CD4-positive, alpha-beta T cell treated with Interleukin-6 at 100 ng/mL for 8 hours (primary cell): ENCODE results near the gene SPRY1.
A peak's percentile ranks its signal among the peaks of the same experiment; 100 is the strongest.

Source experiments
- DNase-seq: peaks from one replicate; pipeline ENCODE4 v3.0.0-alpha.2; 2020; ENCODE audit warnings: mixed read lengths, low spot score

The SPRY1 gene

DNA sequence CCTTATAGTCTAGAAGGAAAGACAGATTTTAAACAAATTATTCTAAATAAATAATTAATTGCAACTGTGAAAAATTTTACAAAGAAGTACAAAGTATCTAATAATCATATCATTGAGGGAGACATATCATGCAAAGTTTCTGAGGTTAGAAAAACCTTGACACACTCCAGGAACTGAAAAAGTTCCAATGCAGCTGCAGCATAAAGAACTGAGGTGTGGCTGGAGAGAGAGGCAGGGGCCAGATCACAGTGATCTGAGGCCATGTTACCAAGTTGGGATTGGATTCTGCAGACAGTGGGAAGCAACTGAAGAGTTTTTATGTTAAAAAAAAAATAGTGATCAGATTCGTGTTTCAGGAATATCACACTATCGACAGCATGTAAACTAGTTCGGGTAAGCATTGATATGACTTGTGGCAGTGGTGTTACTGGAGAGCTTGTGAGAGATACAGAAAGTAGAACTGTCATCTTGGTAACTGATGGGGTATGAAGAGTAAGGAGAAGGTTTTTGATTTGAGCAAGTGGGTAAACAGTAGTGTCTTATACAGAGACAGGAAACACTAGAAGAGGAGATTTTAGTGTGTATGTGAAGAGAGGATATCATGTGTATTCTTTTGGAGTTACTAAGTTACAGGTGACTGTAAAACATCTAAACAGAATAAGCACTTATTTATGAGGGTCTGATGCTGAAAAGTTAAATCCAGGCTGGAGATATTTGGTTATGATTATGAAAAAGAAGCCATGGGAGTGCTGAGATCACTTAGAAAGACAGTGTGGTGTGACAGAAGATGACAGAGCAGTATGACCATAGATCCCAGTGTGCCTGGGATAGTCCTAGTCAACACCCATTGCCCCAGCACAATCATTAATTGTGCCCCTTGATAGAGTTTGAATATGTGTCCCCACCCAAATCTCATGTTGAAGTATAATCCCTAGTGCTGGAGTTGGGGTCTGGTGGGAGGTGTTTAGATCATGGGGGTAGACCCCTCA, 15.6 kb upstream of the SPRY1 start:
- DNase-seq, result no peak

DNA sequence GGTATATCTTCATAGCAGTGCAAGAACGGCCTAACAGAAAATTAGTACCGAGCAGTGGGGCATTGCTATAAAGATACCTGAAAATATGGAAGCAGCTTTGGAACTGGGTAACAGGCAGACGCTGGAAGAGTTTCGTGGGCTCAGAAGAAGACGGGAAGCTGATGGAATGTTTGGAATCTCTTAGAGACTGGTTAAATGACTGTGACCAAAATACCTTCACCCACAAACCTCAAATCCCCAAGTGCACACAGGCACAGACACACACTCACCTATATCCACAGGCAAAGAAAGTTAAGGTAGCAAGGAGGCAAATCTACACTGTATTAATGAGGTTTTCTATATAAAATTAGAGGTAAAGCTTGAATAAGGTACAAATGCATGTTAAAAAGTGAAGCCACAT, 14.6 kb upstream of the SPRY1 start:
- DNase-seq, result no peak

DNA sequence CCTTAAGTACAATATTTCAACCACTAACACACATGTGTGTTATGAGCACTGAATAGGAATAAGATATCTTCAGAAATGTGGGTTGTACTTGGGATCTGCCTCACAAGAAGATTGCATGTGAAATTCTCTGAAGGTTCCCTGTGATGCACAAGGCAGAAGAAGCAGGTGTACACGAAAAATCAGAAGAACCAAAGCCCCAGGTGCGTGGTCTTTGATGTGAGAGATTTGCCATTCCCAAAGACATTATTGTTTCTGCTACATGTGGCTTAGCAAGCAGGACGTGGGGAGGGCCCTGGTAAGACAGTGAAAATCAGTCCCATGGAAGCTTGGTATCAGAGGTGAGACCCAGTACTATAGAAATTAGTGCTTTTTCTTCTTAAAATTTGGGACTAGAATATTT, 13.0 kb upstream of the SPRY1 start:
- DNase-seq, result no peak

DNA sequence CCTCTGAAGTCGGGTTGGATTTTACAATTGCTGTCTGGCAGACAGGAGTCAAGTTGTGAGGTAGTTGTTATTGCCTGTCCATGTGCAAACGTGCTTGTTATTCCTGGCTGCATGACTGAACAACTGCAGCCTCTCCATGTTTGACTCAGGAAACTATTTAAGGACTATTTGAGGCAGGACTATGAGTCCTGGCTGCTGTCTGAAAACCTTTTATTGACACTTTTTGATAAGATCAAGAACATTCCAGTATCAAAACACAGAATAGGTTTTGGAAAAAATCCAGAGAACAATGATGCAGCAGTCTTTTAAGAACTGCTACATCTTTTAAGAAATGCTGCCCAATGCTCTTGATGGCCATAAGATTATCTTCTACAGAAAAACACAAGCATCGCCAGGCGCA, 10.0 kb upstream of the SPRY1 start:
- no peak for DNase-seq

DNA sequence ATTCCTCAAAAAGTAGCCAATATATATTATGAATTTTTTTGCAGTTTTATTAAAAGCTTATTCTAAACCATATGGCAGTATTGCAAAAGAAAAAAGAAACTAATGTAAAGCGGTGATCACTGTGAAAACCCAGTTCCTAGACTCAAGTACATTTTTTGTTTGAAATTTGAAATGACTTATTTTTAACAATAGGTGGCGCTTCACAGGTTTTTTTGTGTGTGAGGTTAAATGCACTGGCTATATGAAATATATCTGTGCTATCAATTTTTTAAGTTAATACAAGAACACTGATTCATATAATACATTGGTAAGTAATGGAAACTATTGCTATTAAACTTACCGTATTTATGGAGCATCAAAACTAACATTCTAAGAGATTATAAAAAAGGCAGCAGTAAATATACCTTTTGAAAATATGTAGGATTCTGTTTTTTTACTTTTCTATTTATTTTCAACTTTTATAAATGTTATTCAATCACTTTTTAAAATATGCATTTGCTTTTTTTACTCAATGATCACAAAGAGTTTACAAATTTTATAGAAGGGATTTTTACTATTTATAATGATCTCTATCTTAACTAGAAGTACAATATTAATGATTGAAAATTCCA, 5.6 kb upstream of the SPRY1 start:
- DNase-seq, result peak; percentile 10

DNA sequence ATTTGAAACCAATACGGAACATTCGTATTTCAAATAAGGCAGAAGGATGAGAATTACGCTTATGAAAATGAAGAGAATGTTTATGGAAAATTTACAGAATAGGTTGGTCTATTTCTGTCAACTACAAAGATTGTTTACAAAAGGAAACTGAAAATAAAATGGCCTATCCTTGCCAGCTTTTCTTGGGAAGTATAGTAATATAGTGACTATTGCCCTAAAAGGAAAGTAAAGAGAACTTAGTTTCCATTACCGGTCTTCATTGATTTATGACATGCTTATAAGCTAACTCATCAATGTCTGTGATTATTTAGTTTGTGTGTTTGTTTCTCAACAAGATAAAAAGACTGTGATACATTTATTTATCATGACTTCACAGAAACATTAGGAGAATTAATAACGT, 2.9 kb upstream of the SPRY1 start:
- no peak for DNase-seq

DNA sequence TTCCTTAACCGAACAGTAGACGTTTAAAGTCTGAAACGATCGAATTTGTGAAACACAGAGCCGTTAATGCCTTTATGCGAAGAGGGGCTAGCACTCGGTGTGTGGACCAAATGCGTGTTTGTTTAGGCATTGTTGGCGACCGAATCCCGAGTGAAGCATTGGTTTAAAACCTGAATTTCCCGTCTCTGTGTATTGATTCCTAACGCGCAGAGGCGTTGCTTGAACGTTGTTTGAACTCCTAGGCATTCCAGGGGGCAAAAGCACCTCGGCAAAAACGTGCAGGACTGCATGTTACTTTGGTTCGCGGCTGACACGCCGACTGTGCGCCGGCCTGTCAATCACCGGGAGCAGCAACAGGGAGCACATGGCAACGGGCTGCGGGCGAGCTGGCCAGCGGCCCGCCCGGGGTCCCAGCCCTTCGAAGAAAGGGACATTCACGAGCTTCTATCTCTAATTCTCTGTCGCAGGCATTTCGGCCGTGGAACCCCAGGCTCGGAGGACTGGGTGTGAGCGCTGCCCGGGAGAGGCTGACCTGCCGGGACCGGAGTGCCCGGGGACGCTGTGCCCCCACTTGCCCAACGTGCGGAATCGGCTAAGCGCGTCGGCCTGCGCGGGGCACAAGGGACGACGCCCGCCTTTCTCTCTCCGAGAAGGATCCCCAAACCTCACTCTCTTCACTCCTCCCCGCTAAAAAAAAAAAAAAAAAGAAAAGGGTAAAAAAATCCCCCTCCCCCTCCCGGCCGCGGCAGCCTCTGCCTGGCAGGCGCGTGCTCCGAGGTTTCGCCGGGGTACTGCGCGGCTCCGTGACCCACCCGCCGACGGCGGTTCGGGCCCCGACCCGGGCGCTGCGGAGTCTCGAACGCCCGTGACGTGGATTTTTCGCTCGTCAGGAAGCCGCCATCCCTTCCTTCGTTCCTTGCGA, 810 bp downstream of the SPRY1 start:
- peak; percentile 12 for DNase-seq

DNA sequence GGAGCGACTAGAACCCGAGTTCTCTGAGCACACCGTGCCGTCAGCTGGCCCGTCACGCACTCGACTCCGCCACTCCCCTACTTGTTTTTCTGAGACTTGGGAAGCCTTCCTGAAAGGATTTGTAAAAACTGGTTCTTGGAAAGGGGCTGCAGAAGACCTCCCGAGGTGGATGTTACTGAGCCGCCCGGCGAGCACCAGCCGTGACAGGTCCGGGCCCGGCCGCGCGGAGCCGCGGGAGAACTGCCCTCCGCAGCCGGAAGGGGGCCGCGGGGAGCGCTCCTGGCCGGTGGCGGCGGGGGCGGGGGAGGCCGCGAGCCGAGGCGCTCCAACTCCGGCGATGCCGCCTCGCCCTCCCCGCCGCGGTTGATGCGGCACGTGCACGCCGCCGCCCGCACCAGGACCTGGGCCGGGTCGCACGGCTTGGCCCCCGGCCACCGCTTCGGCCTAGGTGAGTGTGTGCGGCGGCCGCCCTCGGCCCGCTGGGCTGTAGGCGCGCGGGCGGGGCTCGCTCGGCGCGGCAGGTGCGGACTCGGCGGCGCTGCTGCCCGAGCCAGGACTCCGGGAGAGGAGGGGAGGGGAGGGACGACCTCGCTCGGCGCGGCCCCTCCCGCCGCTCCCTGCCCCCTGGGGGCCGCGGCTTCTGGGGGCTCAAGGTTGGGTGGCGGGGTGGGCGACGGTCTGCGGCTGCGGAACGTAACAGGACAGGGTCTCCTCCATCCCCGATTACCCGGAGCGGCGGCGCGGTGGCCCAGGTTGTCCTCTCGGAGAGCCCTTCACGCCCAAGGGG, 1.7 kb downstream of the SPRY1 start:
- DNase-seq, result peak; percentile 25

DNA sequence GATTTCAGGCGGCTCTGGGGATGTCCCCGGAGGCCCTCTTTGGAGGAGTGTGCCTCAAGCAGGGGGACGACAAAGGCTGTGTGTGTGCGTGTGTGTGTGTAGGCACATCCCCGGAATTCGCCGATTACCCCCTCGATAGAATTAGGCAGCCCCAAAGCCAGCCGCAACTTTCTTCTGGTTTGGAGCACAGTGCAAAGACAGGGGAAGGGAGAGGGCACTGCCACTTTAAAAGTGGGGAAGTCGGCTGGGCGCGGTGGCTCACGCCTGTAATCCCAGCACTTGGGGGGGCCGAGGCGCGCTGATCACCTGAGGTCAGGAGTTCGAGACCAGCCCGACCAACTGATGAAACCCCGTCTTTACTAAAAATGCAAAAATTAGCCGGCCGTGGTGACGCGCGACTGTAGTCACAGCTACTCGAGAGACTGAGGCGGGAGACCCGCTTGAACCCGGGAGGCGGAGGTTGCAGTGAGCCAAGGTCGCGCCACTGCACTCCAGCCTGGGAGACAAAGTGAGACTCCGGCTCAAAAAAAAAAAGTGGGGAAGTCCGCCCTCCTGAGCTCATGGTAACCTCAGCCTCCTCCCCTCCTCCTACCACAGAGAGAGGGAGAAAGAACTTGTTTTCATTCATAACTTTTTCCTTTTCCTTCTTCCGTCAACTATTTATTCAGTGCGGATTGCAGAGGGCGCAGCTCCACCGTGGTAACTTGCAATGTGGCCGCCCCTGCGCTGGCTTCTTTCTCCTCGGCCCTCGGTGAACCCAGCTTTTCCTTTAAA, 2.4 kb downstream of the SPRY1 start:
- peak; percentile 10 for DNase-seq

DNA sequence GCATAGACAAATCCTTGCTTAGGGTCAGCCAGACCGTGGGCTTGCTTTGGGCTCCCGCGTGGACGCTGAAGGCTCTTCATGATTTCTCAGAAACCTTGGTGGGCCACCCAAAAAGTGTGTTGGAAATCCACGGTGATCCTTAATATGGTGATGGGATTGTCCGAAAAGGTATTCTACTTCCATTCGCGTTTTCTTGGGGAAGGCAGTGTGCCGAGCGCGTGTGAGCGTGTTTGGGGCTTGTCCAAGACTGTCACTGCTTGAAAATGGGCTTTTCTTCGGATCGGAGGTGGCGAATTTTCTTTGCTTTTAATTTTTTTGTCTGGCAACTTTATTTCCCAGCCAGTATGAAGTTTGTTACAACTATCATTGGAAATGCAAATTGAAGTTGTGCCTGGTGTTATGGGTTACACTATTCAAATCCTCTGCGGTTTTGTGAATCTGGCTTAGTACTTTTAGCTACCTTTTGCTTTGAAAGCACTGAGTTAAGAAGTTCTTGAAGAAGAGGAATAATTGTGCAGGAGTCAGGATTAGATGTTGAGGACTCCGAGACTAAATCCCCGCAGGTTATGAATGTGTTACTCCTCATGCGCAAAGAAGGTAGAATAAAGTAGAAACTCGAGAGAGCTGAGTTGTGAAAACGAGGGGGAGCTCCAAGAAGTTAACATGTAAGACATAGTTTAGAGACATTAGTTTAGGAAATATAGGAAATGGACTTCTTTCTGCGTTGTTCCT, 3.2 kb downstream of the SPRY1 start:
- DNase-seq, result no peak

DNA sequence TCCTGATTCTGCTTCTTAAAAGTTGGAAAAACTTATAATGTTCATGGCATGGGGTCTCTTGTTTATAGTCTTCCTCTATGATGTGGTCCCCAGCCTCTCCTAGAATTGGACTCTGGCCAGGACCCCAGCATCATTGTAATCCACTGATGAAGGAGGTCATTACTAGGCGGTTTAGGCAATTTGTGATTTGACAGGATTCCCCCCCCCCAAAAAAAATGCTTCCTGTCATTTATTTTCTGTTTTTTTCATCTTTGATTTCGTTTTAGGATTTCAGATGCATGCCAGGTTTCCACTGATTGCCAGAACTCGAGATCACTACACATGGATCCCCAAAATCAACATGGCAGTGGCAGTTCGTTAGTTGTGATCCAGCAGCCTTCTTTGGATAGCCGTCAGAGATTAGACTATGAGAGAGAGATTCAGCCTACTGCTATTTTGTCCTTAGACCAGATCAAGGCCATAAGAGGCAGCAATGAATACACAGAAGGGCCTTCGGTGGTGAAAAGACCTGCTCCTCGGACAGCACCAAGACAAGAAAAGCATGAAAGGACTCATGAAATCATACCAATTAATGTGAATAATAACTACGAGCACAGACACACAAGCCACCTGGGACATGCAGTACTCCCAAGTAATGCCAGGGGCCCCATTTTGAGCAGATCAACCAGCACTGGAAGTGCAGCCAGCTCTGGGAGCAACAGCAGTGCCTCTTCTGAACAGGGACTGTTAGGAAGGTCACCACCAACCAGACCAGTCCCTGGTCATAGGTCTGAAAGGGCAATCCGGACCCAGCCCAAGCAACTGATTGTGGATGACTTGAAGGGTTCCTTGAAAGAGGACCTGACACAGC, 4.9 kb downstream of the SPRY1 start:
- no peak for DNase-seq

DNA sequence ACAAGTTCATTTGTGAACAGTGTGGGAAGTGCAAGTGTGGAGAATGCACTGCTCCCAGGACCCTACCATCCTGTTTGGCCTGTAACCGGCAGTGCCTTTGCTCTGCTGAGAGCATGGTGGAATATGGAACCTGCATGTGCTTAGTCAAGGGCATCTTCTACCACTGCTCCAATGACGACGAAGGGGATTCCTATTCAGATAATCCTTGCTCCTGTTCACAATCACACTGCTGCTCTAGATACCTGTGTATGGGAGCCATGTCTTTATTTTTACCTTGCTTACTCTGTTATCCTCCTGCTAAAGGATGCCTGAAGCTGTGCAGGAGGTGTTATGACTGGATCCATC, 5.5 kb downstream of the SPRY1 start:
- no peak for DNase-seq

DNA sequence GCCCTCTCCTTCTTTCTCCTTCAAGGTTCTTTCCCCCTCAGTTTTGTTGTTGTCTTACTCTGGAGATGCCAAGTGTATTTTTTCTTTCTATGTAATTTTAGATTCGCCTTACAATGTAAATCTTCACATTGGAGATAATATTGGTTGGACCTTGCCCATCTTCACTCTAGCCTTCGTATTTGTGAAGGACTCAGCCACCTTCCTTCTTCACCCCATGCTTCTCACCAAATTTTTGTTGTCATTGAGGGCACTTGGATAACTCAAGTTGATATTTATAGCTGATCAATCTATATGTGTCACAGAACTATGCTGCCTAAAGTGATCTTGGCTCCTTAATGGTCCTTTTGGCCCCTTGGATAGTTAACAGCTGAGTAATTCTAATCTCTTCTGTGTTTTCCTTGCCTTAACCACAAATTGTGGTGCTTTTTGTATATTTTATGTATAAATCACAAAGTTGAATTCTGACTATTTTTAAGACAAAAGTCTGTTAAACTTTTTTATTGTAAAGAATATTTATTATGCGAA, 6.5 kb downstream of the SPRY1 start:
- DNase-seq, result no peak

DNA sequence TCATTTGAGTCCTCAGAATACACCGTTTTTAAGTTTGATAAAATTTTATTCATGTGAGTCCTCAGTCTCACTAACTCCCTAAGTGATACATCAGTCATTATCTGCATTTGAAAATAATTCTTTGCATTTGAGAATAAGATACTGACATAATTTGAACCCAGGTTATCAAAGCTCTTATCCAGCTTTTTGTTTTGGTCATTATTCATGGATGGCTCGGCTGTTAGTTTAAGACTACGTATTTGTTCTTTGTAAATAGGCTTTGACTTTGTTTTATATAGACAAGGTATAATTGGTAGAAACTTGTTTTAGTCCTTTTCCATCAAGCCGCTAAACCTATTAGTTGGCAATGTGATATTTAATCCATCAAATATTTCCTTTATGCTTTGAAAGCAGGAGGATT, 7.9 kb downstream of the SPRY1 start:
- no peak for DNase-seq

DNA sequence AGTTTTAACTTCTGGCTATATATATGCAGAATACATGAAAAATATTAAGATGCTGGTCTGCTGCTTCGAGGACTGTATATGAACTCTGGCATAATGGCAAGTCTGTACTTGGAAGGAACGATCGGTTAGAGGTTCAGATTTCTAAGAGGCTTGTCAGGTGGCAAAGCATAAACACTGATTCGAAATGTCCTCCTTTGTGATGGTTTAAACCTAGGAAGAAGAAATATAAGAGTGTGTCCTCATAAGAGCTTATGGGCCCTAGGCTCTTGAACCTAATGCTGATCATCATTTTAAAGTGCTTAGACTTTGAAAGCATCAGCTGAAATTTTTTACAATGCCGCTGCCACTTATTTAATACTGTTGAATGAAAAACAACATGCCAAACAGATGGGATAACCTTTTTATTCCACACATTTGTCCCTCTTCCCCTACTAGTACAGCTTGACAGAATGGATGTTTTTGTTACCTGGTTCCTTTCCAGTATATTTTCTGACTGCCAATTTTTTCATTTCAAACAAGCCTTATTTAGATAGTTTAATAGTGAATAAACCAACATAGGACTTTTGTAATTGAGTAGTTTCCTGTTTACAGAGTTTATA, 8.8 kb downstream of the SPRY1 start:
- no peak for DNase-seq

DNA sequence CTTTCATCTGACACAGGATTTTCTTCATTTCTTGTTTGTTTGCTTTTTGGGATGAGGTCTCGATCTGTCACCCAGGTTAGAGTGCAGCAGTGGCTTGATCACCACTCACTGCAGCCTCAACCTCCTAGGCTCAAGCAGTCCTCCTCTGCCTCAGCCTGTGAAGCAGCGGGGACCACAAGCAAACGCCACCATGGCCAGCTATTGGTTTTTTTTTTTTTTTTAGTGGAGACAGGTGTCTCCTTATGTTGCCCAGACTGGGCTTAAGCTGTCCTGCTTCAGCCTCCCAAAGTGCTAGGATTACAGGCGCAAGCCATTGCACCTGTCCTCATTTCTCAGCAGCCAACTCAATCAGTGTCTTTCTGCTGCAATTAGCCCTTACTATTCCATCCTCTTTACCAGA, 10.3 kb downstream of the SPRY1 start:
- no peak for DNase-seq

DNA sequence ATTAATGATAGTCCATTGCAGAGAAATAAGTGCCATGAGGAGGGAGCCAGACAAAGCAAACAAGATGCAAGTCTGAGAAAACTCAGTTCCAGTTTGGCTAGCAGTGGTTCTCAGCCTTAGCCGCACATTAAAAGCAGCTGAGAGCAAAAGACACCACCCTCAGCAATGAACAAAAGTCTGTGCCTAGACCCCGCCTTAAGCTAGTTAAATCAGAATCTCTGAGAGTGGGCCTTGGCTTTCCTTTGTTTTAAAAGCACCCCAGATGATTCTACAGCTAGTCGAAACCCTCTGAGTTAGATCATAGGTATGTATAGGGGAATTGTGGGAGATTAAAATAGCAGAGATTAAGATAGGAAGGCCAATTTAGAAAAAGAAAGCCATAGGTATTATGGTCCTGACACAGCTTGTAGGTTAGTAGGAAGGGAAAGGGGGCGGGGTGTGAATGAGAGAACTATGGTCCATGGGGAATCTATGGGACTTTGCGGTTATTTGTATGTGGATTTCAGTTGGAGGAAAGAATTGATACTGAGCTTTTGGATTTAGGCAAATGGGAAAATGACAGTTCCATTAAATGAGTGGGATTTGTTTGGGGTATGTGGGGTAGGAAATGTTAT, 12.0 kb downstream of the SPRY1 start:
- no peak for DNase-seq

DNA sequence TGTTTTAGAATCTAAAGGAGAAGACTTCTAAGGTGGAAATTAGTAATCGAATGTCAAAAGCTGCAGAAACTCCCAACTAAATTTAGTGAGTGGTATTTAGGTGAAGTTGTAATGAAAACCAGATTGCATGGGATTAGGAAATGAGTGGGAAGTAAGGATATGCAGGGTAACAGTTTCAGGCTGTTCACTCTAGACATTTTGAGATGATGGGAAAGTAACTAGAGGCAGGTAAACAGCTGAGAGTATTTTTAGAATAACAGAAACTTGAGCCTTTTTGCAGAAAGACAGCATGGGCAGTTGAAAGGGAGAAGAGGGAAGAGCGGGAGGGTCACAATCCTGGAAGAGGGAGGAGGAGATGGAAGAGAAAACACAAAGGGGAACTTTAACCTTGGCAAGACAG, 12.7 kb downstream of the SPRY1 start:
- DNase-seq, result no peak
